SK-N-SH treated with all-trans-retinoic acid at 6 μM for 48 hours (cell line): ENCODE results near the gene LIX1.

Experiments
- ATAC-seq: fragments of 200-7000 bp; cut with Tn5 transposase; 3 replicates; pipeline ENCODE4 v1.9.1; 2020; ENCODE audit warnings: mild to moderate bottlenecking, moderate library complexity
- ARNTL ChIP-seq: fragments of 450-650 bp; formaldehyde crosslinking; IDR thresholded peaks from 2 replicates; pipeline ENCODE4 v1.5.0; 2020; ENCODE audit warnings: low read depth, mild to moderate bottlenecking, moderate library complexity, borderline replicate concordance
- BACH2 ChIP-seq: fragments of 250-450 bp; sonication (Bioruptor Pico); IDR thresholded peaks from 2 replicates; pipeline ENCODE4 v1.9.0; 2021; ENCODE audit warnings: mild to moderate bottlenecking, borderline replicate concordance
- CSDC2 ChIP-seq: fragments of 250-450 bp; sonication (Bioruptor Pico); IDR thresholded peaks from 2 replicates; pipeline ENCODE4 v1.5.0; 2020; ENCODE audit warnings: mild to moderate bottlenecking, moderate library complexity
- ESRRG ChIP-seq: fragments of 250-450 bp; sonication (Bioruptor Pico); IDR thresholded peaks from 2 replicates; pipeline ENCODE4 v1.6.1; 2021; ENCODE audit warnings: mild to moderate bottlenecking
- ISL1 ChIP-seq: fragments of 250-450 bp; sonication (Bioruptor Pico); IDR thresholded peaks from 2 replicates; pipeline ENCODE4 v2.1.2; 2022; ENCODE audit warnings: mild to moderate bottlenecking, moderate library complexity
- OSR1 ChIP-seq: fragments of 250-450 bp; sonication (Bioruptor Pico); IDR thresholded peaks from 2 replicates; pipeline ENCODE4 v1.8.0; 2022; ENCODE audit warnings: moderate library complexity, mild to moderate bottlenecking, inconsistent platforms
- PPARA ChIP-seq: fragments of 250-450 bp; sonication (Bioruptor Pico); IDR thresholded peaks from 2 replicates; pipeline ENCODE4 v1.5.0; 2020; ENCODE audit warnings: mild to moderate bottlenecking, borderline replicate concordance
- RARB ChIP-seq: fragments of 250-450 bp; sonication (Bioruptor Pico); IDR thresholded peaks from 2 replicates; pipeline ENCODE4 v1.8.0; 2021; ENCODE audit warnings: mild to moderate bottlenecking, moderate library complexity
- SNAI2 ChIP-seq: fragments of 250-450 bp; sonication (Bioruptor Pico); IDR thresholded peaks from 2 replicates; pipeline ENCODE4 v1.5.0; 2020; ENCODE audit warnings: mild to moderate bottlenecking, moderate library complexity
- TCF4 ChIP-seq: fragments of 250-450 bp; sonication (Bioruptor Pico); IDR thresholded peaks from 2 replicates; pipeline ENCODE4 v1.8.0; 2021; ENCODE audit warnings: mild to moderate bottlenecking, moderate library complexity, borderline replicate concordance
- TOX ChIP-seq: fragments of 250-450 bp; sonication (Bioruptor Pico); IDR thresholded peaks from 2 replicates; pipeline ENCODE4 v1.8.0; 2021; ENCODE audit warnings: mild to moderate bottlenecking, moderate library complexity, borderline replicate concordance
- ZC3H10 ChIP-seq: fragments of 250-450 bp; sonication (Bioruptor Pico); IDR thresholded peaks from 2 replicates; pipeline ENCODE4 v1.5.1; 2021; ENCODE audit warnings: mild to moderate bottlenecking, moderate library complexity
- ZFP3 ChIP-seq: fragments of 250-450 bp; sonication (Bioruptor Pico); IDR thresholded peaks from 2 replicates; pipeline ENCODE4 v1.5.0; 2020; ENCODE audit warnings: mild to moderate bottlenecking, moderate library complexity
- ZFP30 ChIP-seq: fragments of 450-650 bp; formaldehyde crosslinking; IDR thresholded peaks from 2 replicates; pipeline ENCODE4 v1.5.0; 2022; ENCODE audit warnings: mild to moderate bottlenecking, moderate library complexity
- ZNF565 ChIP-seq: fragments of 450-650 bp; formaldehyde crosslinking; conservative IDR thresholded peaks from 2 replicates; pipeline ENCODE4 v1.5.0; 2020; ENCODE audit warnings: low read depth, mild to moderate bottlenecking, moderate library complexity
- ZNF70 ChIP-seq: fragments of 450-650 bp; formaldehyde crosslinking; IDR thresholded peaks from 2 replicates; pipeline ENCODE4 v1.5.0; 2020; ENCODE audit warnings: mild to moderate bottlenecking, moderate library complexity
- ZNF8 ChIP-seq: fragments of 450-650 bp; formaldehyde crosslinking; IDR thresholded peaks from 2 replicates; pipeline ENCODE4 v1.5.0; 2020; ENCODE audit warnings: mild to moderate bottlenecking, moderate library complexity
- TF ChIP-seq, protein P1 (sequence below): fragments of 250-450 bp; sonication (Bioruptor Pico); IDR thresholded peaks from 2 replicates; pipeline ENCODE4 v1.8.0; 2020; ENCODE audit warnings: mild to moderate bottlenecking, moderate library complexity, borderline replicate concordance
- TF ChIP-seq, protein P2 (sequence below): fragments of 250-450 bp; sonication (Bioruptor Pico); IDR thresholded peaks from 2 replicates; pipeline ENCODE4 v1.5.1; 2021; ENCODE audit warnings: mild to moderate bottlenecking, moderate library complexity
- TF ChIP-seq, protein P3 (sequence below): fragments of 250-450 bp; sonication (Bioruptor Pico); IDR thresholded peaks from 2 replicates; pipeline ENCODE4 v1.5.1; 2020; ENCODE audit warnings: low read depth, mild to moderate bottlenecking, moderate library complexity
- TF ChIP-seq, protein P4 (sequence below): fragments of 250-450 bp; sonication (Bioruptor Pico); IDR thresholded peaks from 2 replicates; pipeline ENCODE4 v1.8.0; 2021; ENCODE audit warnings: low read depth, mild to moderate bottlenecking, moderate library complexity, borderline replicate concordance

The LIX1 gene

DNA sequence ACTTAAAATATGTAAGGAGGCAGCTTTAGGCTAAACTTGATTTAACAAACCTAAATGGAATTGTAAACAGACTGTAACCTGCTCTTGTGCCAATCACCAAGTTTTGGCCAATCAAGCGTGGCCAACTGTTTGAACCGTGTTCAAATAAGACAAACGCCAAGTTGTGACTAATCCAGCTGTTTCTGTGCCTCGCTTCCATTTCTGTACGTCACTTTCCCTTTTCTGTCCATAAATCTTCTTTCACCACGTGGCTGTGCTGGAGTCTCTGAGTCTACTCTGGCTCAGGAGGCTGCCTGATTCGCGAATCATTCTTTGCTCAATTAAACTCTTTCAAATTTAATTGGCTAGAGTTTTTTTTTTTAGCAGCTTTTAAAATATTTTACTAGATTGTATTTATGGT lies 71.3 kb downstream of the LIX1 start:
- ATAC-seq = peak; percentile 47
- TF ChIP-seq SNAI2 (CRISPR knock-in tag) = no peak
- no peak for TF ChIP-seq ZNF70 (CRISPR knock-in tag)
- TF ChIP-seq ESRRG (CRISPR knock-in tag) = no peak
- TF ChIP-seq ARNTL = no peak

DNA sequence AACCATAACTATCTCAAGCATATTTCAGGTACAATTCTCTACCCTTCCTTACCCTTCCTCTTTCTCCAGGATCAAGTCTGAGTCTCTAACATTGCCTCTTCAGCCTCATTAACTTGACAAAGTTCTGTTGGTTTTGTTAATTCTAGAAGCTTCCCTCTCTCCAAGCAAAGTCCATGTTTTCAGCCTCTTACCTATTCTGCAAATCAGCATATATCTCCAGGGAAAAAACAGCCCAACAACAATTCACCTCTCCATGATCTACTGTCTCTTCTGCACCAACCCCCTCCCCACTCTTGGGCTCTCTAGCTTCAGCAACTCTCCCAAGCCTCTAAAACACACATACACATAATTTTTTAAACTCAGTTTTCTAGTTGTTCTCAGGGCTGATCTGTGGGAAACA lies 72.2 kb downstream of the LIX1 start:
- TF ChIP-seq BACH2 (CRISPR knock-in tag) (no peak), ZFP3 (CRISPR knock-in tag) (no peak), ZC3H10 (no peak), ZNF70 (CRISPR knock-in tag) (no peak), ZNF8 (no peak), RARB (CRISPR knock-in tag) (no peak), ZNF565 (CRISPR knock-in tag) (no peak)
- TF ChIP-seq, protein P1, sequence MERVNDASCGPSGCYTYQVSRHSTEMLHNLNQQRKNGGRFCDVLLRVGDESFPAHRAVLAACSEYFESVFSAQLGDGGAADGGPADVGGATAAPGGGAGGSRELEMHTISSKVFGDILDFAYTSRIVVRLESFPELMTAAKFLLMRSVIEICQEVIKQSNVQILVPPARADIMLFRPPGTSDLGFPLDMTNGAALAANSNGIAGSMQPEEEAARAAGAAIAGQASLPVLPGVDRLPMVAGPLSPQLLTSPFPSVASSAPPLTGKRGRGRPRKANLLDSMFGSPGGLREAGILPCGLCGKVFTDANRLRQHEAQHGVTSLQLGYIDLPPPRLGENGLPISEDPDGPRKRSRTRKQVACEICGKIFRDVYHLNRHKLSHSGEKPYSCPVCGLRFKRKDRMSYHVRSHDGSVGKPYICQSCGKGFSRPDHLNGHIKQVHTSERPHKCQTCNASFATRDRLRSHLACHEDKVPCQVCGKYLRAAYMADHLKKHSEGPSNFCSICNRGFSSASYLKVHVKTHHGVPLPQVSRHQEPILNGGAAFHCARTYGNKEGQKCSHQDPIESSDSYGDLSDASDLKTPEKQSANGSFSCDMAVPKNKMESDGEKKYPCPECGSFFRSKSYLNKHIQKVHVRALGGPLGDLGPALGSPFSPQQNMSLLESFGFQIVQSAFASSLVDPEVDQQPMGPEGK (CRISPR knock-in tag) = no peak
- TF ChIP-seq, protein P2, sequence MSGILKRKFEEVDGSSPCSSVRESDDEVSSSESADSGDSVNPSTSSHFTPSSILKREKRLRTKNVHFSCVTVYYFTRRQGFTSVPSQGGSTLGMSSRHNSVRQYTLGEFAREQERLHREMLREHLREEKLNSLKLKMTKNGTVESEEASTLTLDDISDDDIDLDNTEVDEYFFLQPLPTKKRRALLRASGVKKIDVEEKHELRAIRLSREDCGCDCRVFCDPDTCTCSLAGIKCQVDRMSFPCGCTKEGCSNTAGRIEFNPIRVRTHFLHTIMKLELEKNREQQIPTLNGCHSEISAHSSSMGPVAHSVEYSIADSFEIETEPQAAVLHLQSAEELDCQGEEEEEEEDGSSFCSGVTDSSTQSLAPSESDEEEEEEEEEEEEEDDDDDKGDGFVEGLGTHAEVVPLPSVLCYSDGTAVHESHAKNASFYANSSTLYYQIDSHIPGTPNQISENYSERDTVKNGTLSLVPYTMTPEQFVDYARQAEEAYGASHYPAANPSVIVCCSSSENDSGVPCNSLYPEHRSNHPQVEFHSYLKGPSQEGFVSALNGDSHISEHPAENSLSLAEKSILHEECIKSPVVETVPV (CRISPR knock-in tag) = no peak
- TF ChIP-seq, protein P3, sequence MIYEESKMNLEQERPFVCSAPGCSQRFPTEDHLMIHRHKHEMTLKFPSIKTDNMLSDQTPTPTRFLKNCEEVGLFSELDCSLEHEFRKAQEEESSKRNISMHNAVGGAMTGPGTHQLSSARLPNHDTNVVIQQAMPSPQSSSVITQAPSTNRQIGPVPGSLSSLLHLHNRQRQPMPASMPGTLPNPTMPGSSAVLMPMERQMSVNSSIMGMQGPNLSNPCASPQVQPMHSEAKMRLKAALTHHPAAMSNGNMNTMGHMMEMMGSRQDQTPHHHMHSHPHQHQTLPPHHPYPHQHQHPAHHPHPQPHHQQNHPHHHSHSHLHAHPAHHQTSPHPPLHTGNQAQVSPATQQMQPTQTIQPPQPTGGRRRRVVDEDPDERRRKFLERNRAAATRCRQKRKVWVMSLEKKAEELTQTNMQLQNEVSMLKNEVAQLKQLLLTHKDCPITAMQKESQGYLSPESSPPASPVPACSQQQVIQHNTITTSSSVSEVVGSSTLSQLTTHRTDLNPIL (CRISPR knock-in tag) = no peak
- no peak for ATAC-seq

DNA sequence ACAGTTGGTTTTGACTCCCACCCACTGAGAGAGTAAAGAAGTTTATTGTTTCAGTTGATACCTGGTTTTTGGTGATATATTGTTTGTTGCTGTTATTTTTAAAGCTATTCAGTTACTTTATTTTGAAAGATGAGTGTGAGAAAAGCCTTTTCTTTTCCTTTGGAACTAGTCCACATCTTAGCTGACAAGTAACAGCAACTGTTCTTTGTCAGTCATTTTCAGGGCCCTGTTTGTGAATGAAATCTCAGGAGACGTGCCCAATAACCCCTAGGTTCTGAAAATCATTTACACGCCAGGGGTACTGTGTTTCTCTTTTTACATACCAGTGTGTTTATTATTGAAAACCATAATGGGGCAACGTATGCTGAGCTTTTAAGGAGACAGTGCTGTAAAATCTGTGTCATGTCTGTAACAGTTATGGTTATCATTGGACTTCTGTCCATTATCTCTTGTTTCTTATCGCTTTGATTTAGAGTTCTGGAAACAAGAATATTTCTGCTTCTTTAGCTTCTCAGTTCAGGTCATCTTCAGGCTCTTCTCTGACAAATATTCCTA lies 75.0 kb downstream of the LIX1 start:
- TF ChIP-seq, protein P4, sequence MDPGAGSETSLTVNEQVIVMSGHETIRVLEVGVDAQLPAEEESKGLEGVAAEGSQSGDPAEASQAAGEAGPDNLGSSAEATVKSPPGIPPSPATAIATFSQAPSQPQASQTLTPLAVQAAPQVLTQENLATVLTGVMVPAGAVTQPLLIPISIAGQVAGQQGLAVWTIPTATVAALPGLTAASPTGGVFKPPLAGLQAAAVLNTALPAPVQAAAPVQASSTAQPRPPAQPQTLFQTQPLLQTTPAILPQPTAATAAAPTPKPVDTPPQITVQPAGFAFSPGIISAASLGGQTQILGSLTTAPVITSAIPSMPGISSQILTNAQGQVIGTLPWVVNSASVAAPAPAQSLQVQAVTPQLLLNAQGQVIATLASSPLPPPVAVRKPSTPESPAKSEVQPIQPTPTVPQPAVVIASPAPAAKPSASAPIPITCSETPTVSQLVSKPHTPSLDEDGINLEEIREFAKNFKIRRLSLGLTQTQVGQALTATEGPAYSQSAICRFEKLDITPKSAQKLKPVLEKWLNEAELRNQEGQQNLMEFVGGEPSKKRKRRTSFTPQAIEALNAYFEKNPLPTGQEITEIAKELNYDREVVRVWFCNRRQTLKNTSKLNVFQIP (CRISPR knock-in tag) = no peak
- TF ChIP-seq ZNF8 = no peak
- TF ChIP-seq CSDC2 (CRISPR knock-in tag) = no peak
- no peak for ATAC-seq

DNA sequence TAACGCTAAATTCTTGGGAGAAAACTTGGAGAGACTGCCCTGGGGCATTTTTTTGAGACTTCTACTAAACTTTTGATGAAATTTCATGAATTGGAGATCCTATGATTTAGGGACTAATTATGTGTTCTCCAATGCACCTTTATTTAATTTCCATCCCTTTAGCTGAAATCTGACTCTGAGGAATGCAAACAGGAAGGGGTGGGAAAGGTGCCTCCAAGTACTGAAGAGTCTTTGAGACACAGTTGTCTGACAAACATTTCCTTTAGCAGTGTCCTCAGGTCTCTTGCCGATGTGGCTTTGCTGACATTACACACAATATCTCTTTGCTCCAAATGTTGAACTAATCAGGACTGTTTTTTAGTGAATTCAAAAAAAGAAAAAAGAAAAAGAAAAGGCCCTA lies 76.9 kb downstream of the LIX1 start:
- no peak for ATAC-seq
- TF ChIP-seq PPARA (CRISPR knock-in tag) = no peak
- no peak for TF ChIP-seq CSDC2 (CRISPR knock-in tag)
- no peak for TF ChIP-seq BACH2 (CRISPR knock-in tag)
- no peak for TF ChIP-seq ZNF70 (CRISPR knock-in tag)
- no peak for TF ChIP-seq ZNF565 (CRISPR knock-in tag)
- no peak for TF ChIP-seq ARNTL
- TF ChIP-seq ZFP30 (CRISPR knock-in tag) = no peak
- TF ChIP-seq TCF4 (CRISPR knock-in tag) = no peak
- no peak for TF ChIP-seq ZC3H10
- no peak for TF ChIP-seq ESRRG (CRISPR knock-in tag)
- no peak for TF ChIP-seq ISL1
- TF ChIP-seq ZNF8 = no peak
- TF ChIP-seq, protein P3 (CRISPR knock-in tag) = no peak
- TF ChIP-seq OSR1 (CRISPR knock-in tag) = no peak
- TF ChIP-seq, all 23 proteins: peak for 0

DNA sequence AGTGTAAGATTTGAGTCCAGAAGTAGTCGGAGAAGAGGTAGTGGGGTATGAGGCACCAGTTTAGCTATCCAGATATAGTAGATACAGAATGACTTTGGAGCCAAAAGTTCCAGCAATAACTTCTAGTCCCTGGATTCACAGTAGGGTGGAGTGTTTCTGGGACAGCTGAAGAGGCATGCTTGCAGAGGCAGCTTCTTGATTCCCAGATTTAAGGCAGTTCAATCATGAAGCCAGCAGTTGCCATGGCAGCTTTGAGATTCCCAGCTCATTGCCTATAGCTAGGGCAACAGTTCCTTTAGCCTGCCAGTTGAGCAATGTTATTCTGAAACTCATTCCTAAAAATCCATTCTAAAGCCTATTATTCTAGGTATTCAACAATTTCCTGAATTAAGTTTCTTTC lies 79.2 kb downstream of the LIX1 start:
- ATAC-seq = no peak
- TF ChIP-seq TOX (CRISPR knock-in tag) = no peak
